ENCODE data around the gene PRPF40A.
A peak's percentile ranks its signal among the peaks of the same experiment; 100 is the strongest.

Gene PRPF40A

DNA sequence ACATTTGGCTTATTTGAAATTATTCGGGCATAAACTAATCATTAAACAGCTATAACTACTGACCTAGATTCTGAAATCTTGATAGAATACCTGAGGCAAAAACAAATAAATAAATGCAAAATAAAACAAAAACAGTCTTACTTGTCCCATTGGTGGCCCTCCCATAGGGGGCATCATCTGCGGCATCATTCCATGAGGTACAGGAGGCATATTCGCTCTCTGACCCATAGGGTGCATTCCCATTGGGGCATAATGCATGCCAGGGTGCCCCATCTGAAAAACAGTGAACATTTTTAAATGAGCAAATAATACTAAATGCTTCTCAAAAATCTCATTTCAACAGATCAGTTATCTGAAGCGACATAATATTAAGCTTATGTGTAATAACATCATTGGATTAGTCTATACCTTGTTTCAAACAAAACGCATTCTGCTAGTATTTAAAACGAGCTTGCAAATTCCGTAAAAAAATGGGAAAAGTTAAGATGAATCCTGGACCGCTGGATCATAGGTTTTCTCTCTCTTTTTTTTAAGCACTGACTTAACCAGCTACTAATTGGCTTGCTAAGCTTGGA lies 1.3 kb downstream of the PRPF40A start:
- Histone ChIP-seq H3K9ac (ENCODE audit: low read depth, low read length) (peak overlapping the region; percentile 99), H3K4me1 (ENCODE audit: control insufficient read depth, insufficient read depth, low read length) (peaks cover 20% of the 10 kb centered on the region), H3K4me2 (ENCODE audit: low read length) (peak overlapping the region; percentile 82)

DNA sequence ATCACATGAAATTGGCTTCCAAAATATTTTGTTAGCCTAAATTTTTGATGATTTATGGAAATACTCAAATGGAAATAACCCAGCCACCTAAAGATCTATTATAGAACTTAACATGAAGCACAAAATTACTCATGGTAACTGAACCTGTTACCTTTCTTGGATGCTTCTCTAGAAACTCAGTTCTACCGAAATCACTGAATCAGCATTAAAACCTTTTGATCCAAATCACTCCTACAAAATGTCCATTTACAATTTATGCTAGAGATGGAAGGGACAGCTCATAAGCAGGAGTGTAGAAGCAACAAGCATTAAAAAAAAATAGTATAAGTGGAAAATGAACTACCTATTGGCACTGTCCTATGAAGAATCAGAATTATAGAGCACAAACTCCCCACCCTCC lies 2.1 kb downstream of the PRPF40A start:
- Histone ChIP-seq H3K4me3 (ENCODE audit: low read length) (no peak overlapping the region), H3K27me3 (ENCODE audit: control insufficient read depth, insufficient read depth, low read length) (no peaks in the 10 kb centered on the region), H3K36me3 (ENCODE audit: insufficient read depth, low read length) (peaks cover 45% of the 10 kb centered on the region), H3K4me1 (ENCODE audit: control insufficient read depth, insufficient read depth, low read length) (peaks cover 20% of the 10 kb centered on the region), H3K9me3 (replicated peaks; ENCODE audit: low read length) (no peaks in the 10 kb centered on the region), H3K9ac (ENCODE audit: low read depth, low read length) (no peak overlapping the region), H3K4me2 (ENCODE audit: low read length) (peak overlapping the region; percentile 82)

More for the DNA sequence above, 1.3 kb downstream of the PRPF40A start:
- peaks cover 37% of the 10 kb centered on the region for H3K36me3 ChIP-seq (ENCODE audit: insufficient read depth, low read length)
- no peaks in the 10 kb centered on the region for H3K9me3 ChIP-seq (replicated peaks; ENCODE audit: low read length)
- H3K27me3 ChIP-seq (ENCODE audit: control insufficient read depth, insufficient read depth, low read length) = no peaks in the 10 kb centered on the region
- H3K4me3 ChIP-seq (ENCODE audit: low read length) = peak overlapping the region; percentile 97

DNA sequence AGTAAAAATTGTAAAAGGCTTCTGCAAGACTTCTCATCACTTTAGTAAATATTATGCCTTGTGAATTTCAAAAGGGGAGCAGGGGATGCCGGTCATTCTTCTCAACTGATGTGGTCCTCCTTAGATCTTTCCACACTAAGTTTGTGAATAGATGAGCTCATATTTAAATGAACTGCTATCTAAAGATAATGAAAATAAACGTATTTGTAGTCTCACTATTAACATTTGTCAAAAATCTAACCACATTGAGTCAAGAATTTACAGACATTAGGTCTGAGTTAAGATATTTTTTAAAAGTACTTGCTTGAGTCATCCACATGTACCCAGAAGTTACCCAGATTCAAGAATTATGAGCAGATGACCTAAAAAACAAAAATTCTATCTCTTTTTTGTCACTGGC lies 6.5 kb downstream of the PRPF40A start:
- H3K4me2 ChIP-seq (ENCODE audit: low read length) = no peak overlapping the region
- no peaks in the 10 kb centered on the region for H3K27me3 ChIP-seq (ENCODE audit: control insufficient read depth, insufficient read depth, low read length)
- no peak overlapping the region for H3K9ac ChIP-seq (ENCODE audit: low read depth, low read length)
- no peaks in the 10 kb centered on the region for H3K9me3 ChIP-seq (replicated peaks; ENCODE audit: low read length)
- H3K4me1 ChIP-seq (ENCODE audit: control insufficient read depth, insufficient read depth, low read length) = peaks cover 9% of the 10 kb centered on the region
- no peak overlapping the region for H3K4me3 ChIP-seq (ENCODE audit: low read length)
- peaks cover 72% of the 10 kb centered on the region for H3K36me3 ChIP-seq (ENCODE audit: insufficient read depth, low read length)

DNA sequence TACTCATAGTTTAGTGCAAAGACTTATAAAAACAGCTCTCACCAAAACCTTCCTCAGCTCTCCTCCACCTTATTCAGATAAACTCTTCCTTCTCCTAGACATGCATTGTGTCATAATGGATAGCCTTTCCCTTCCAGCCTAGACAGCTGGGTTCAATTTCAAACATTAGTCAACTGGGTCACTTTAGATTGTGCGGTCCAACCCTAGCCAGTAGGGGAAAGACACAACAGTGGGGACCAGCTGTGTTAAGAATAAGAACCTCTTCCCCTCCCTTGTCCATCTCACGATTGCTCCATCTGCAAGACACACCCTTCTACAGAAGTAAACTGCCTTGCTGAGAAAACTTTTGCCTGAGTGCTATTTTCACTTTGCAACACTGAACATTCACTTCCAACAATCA lies 8.5 kb downstream of the PRPF40A start:
- Histone ChIP-seq H3K4me1 (ENCODE audit: control insufficient read depth, insufficient read depth, low read length) (no peaks in the 10 kb centered on the region), H3K9ac (ENCODE audit: low read depth, low read length) (no peak overlapping the region), H3K4me3 (ENCODE audit: low read length) (no peak overlapping the region), H3K36me3 (ENCODE audit: insufficient read depth, low read length) (peaks cover 60% of the 10 kb centered on the region), H3K4me2 (ENCODE audit: low read length) (no peak overlapping the region), H3K9me3 (replicated peaks; ENCODE audit: low read length) (no peaks in the 10 kb centered on the region), H3K27me3 (ENCODE audit: control insufficient read depth, insufficient read depth, low read length) (no peaks in the 10 kb centered on the region)

DNA sequence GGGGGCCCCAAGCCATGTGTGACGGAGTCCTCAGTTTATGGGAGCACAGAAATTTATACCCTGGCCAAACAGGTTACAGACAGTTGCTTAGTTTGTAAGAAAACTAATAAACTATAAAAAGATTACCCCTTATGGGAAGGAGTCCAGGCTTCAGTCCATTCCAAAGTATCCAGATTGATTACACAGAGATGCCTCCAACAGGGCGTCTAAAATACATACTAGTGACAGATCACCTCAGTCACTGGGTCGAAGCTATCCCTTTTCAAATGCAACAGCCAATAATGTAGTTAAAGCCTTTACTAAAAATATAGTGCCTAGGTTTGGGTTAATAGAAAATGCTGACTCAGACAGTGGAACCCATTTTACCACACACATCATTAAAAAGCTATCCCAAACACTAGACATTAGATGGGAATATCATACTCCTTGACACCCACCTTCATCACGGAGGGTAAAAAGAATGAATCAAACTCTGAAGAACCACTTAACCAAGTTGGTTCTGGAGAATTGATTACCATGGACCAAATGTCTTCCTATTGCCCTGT lies 10.7 kb downstream of the PRPF40A start:
- H3K36me3 ChIP-seq (ENCODE audit: insufficient read depth, low read length) = peaks cover 60% of the 10 kb centered on the region
- no peak overlapping the region for H3K4me3 ChIP-seq (ENCODE audit: low read length)
- no peaks in the 10 kb centered on the region for H3K9me3 ChIP-seq (replicated peaks; ENCODE audit: low read length)
- no peaks in the 10 kb centered on the region for H3K4me1 ChIP-seq (ENCODE audit: control insufficient read depth, insufficient read depth, low read length)
- H3K9ac ChIP-seq (ENCODE audit: low read depth, low read length) = no peak overlapping the region
- H3K4me2 ChIP-seq (ENCODE audit: low read length) = no peak overlapping the region
- H3K27me3 ChIP-seq (ENCODE audit: control insufficient read depth, insufficient read depth, low read length) = no peaks in the 10 kb centered on the region

DNA sequence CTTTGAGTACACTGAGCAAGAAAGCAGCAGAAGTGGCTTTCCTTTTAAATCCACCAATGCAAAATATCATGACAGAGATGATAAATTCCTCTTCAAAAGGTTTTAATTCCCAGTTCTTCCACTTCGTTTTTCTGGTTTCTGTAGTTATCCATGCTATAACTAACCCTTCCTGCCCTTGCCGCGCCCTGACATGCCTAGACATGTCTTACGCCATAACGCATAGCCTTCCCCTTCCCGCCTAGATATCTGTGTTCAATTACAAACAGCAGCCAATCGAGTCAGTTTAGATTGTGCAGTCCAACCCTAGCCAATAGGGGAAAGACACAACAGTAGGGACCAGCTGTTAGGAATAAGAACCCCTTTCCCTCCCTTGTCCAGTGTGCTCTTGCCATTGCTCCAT lies 16.1 kb downstream of the PRPF40A start:
- H3K9ac ChIP-seq (ENCODE audit: low read depth, low read length) = no peak overlapping the region
- peaks cover 24% of the 10 kb centered on the region for H3K36me3 ChIP-seq (ENCODE audit: insufficient read depth, low read length)
- no peaks in the 10 kb centered on the region for H3K27me3 ChIP-seq (ENCODE audit: control insufficient read depth, insufficient read depth, low read length)
- H3K9me3 ChIP-seq (replicated peaks; ENCODE audit: low read length) = no peaks in the 10 kb centered on the region
- H3K4me1 ChIP-seq (ENCODE audit: control insufficient read depth, insufficient read depth, low read length) = peaks cover 12% of the 10 kb centered on the region
- H3K4me2 ChIP-seq (ENCODE audit: low read length) = no peak overlapping the region
- H3K4me3 ChIP-seq (ENCODE audit: low read length) = no peak overlapping the region

DNA sequence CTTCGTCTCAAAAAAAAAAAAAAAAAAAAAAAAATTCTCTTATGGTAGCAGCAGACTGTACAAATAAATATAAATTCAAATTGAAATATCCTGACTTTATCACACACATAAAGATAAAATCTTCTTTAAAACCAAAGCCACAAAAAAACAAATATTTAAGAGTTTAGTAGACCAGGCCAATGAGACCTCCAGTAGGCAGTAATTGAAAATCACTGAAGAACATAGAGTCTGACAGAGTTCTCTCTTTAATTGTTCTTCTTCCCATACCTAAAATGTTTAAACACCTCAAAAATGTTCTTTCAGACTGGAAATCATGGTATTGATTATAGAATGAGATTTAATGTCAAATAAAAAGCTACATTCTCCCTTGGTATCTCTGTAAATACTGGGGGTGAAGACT lies 20.8 kb downstream of the PRPF40A start:
- Histone ChIP-seq H3K9me3 (replicated peaks; ENCODE audit: low read length) (no peaks in the 10 kb centered on the region), H3K36me3 (ENCODE audit: insufficient read depth, low read length) (peaks cover 14% of the 10 kb centered on the region), H3K27me3 (ENCODE audit: control insufficient read depth, insufficient read depth, low read length) (no peaks in the 10 kb centered on the region), H3K4me3 (ENCODE audit: low read length) (no peak overlapping the region), H3K4me2 (ENCODE audit: low read length) (peak overlapping the region; percentile 51), H3K4me1 (ENCODE audit: control insufficient read depth, insufficient read depth, low read length) (peaks cover 24% of the 10 kb centered on the region), H3K9ac (ENCODE audit: low read depth, low read length) (no peak overlapping the region)

DNA sequence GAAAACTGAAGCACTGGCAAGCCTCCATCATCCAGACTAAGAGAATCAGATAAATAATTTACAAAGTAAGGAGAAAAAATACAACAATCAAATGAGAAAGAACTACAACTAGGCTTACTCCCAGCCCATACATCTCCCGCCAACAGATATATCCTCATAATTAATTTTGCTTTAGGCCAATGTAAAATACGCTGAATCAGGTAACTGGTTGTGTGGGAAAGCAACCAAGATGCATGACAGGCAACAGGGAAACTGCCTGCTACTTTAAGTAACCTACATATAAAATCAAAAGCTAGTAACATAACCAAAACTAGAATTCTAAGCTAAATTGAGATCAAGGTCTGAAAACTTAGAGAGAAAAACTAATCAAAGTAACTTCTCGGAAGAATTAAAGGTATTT lies 21.5 kb downstream of the PRPF40A start:
- H3K4me2 ChIP-seq (ENCODE audit: low read length) = no peak overlapping the region
- no peak overlapping the region for H3K4me3 ChIP-seq (ENCODE audit: low read length)
- H3K9ac ChIP-seq (ENCODE audit: low read depth, low read length) = no peak overlapping the region
- no peaks in the 10 kb centered on the region for H3K27me3 ChIP-seq (ENCODE audit: control insufficient read depth, insufficient read depth, low read length)
- H3K4me1 ChIP-seq (ENCODE audit: control insufficient read depth, insufficient read depth, low read length) = peaks cover 24% of the 10 kb centered on the region
- H3K9me3 ChIP-seq (replicated peaks; ENCODE audit: low read length) = no peaks in the 10 kb centered on the region
- peaks cover 9% of the 10 kb centered on the region for H3K36me3 ChIP-seq (ENCODE audit: insufficient read depth, low read length)

DNA sequence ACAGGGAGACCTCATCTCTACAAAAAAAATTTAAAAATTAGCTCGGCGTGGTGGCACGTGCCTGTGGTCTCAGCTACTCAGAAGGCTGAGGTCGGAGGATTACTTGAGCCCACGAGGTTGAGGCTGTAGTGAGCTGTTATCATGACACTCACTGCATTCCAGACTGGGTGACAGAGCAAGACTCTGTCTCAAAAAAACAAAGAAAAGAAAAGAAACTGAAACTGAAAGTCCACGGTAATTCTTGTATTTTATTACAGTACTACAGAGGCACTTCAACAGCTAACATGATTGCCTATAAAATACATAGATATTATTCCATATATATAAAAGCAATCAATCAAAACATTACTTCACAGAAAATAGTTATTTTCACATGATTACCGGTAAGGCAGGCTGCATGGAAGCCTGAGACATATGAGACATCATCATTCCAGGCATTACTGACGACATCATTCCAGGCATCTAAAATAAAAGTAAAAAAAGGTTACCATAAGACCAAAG lies 23.1 kb downstream of the PRPF40A start:
- H3K4me3 ChIP-seq (ENCODE audit: low read length) = peak overlapping the region; percentile 43

DNA sequence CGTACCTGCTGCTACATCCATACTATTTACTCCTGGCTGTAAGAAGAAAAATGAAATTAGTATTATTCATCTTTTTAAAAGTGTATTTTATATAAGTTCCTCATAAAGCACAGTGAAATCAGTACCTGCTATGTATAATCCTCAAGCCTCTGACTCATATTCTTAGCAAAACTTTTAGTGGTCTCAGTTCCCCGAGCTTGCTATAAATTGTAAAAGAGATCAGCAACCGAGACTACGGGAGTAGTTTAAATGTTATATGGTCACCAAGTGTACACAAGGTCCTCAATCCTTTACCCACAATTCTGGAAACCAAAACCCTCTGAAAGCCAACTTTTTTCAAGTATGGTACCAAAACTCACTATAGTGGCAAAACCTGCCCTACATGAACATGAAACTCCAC lies 24.2 kb downstream of the PRPF40A start:
- Histone ChIP-seq H3K4me1 (ENCODE audit: control insufficient read depth, insufficient read depth, low read length) (peaks cover 24% of the 10 kb centered on the region), H3K4me3 (ENCODE audit: low read length) (no peak overlapping the region), H3K9ac (ENCODE audit: low read depth, low read length) (no peak overlapping the region), H3K4me2 (ENCODE audit: low read length) (no peak overlapping the region), H3K9me3 (replicated peaks; ENCODE audit: low read length) (no peaks in the 10 kb centered on the region), H3K27me3 (ENCODE audit: control insufficient read depth, insufficient read depth, low read length) (no peaks in the 10 kb centered on the region), H3K36me3 (ENCODE audit: insufficient read depth, low read length) (peaks cover 14% of the 10 kb centered on the region)

More for the DNA sequence above, 23.1 kb downstream of the PRPF40A start:
- H3K4me1 ChIP-seq (ENCODE audit: control insufficient read depth, insufficient read depth, low read length) = peaks cover 24% of the 10 kb centered on the region
- H3K9ac ChIP-seq (ENCODE audit: low read depth, low read length) = peak overlapping the region; percentile 53
- peaks cover 12% of the 10 kb centered on the region for H3K36me3 ChIP-seq (ENCODE audit: insufficient read depth, low read length)
- H3K9me3 ChIP-seq (replicated peaks; ENCODE audit: low read length) = no peaks in the 10 kb centered on the region
- no peaks in the 10 kb centered on the region for H3K27me3 ChIP-seq (ENCODE audit: control insufficient read depth, insufficient read depth, low read length)
- peak overlapping the region; percentile 58 for H3K4me2 ChIP-seq (ENCODE audit: low read length)

DNA sequence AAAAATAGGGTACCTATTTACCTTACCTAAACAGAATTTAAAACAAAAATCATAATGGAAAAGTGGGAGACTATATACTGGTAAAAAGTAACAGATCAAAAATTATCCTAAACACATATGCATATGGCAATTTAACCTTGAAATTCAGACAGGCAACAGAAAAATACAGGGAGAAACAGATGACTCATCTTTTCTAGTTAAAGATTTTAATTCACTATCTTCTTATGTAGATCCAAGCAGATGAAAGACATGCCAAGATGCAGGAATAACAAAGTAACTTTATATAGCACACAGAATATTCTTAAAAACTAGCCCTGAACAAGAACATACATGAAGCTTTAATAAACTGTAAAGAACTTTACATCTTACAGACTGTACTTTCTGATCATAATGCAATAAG lies 30.9 kb downstream of the PRPF40A start:
- no peaks in the 10 kb centered on the region for H3K9me3 ChIP-seq (replicated peaks; ENCODE audit: low read length)
- peaks cover 4% of the 10 kb centered on the region for H3K36me3 ChIP-seq (ENCODE audit: insufficient read depth, low read length)
- no peaks in the 10 kb centered on the region for H3K27me3 ChIP-seq (ENCODE audit: control insufficient read depth, insufficient read depth, low read length)
- H3K4me3 ChIP-seq (ENCODE audit: low read length) = no peak overlapping the region
- H3K4me1 ChIP-seq (ENCODE audit: control insufficient read depth, insufficient read depth, low read length) = peaks cover 4% of the 10 kb centered on the region
- no peak overlapping the region for H3K4me2 ChIP-seq (ENCODE audit: low read length)
- no peak overlapping the region for H3K9ac ChIP-seq (ENCODE audit: low read depth, low read length)

DNA sequence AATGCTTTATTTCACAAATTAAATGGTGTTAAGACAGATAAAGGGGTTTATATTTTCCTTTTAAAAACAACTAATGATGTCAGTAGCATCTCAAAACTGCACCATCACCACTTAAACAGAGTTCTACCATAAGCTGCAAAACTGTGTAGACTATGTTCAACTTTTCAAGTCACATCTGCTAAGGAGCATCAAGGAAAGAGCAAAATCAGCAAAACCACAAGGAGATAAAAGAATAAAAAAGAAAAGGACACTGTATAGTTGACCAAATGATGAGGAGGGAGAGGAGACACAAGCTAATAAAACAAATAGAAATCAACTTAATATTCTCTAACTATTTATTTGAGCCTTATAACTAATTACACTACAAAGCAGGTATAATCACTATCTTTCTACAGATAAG lies 33.9 kb downstream of the PRPF40A start:
- no peaks in the 10 kb centered on the region for H3K27me3 ChIP-seq (ENCODE audit: control insufficient read depth, insufficient read depth, low read length)
- peaks cover 24% of the 10 kb centered on the region for H3K36me3 ChIP-seq (ENCODE audit: insufficient read depth, low read length)
- no peaks in the 10 kb centered on the region for H3K9me3 ChIP-seq (replicated peaks; ENCODE audit: low read length)
- H3K9ac ChIP-seq (ENCODE audit: low read depth, low read length) = no peak overlapping the region
- no peak overlapping the region for H3K4me2 ChIP-seq (ENCODE audit: low read length)
- H3K4me1 ChIP-seq (ENCODE audit: control insufficient read depth, insufficient read depth, low read length) = peaks cover 4% of the 10 kb centered on the region
- H3K4me3 ChIP-seq (ENCODE audit: low read length) = no peak overlapping the region
